ENCODE data around the gene SERINC4. TPM values are rescaled to one million over a fixed set of nuclear protein-coding genes. Genes with fewer than 3 reads are reported as not detected.

The SERINC4 gene
- total and polyA plus RNA-seq, 2 donors (not counting 3 experiments of a cell fraction or from before 2014, with no cell fraction given) = not detected

GRCh38 chr15:43776718-43777266 is 23.2 kb downstream of the SERINC4 start, which contains the start of gene ELL3:
Gene ELL3 (minus strand): TSS chr15:43776966. CDS start chr15:43776901, 65 bp downstream.
- Histone ChIP-seq H3K27me3 (ENCODE audit: control insufficient read depth in 2 of 2, insufficient read depth in 2 of 2, low read length in 2 of 2) (no peaks in the 10 kb centered on the region), H3K9me3 (replicated peaks; ENCODE audit: control insufficient read depth, insufficient read depth, low read length) (no peaks in the 10 kb centered on the region), H4K20me1 (replicated peaks; ENCODE audit: control insufficient read depth, extremely low read depth, insufficient read depth, low read length) (no peaks in the 10 kb centered on the region), H3K4me1 (ENCODE audit: control insufficient read depth, extremely low read depth, insufficient read depth, low read length) (peaks cover 3% of the 10 kb centered on the region), H3K79me2 (ENCODE audit: control insufficient read depth, insufficient read depth, low read length) (no peaks in the 10 kb centered on the region), H3K4me3 (replicated peaks in 1 of 3; ENCODE audit: insufficient read depth in 1 of 3, low read depth in 1 of 3, low read length in 3 of 3) (peak within 1 kb of the TSS; percentile 56 to 76 (median 61)), H3K36me3 (ENCODE audit: control insufficient read depth in 2 of 2, extremely low read depth in 1 of 2, insufficient read depth in 2 of 2, low read length in 2 of 2) (peaks cover 12 to 16% of the 10 kb centered on the region in 2 experiments), H3K4me2 (ENCODE audit: insufficient read depth, low read length) (peak within 1 kb of the TSS; percentile 88), H3K9me1 (replicated peaks; ENCODE audit: control insufficient read depth, extremely low read depth, insufficient read depth, low read length) (no peaks in the 10 kb centered on the region), H3K27ac (ENCODE audit: insufficient read depth, low read depth, low read length) (peak within 1 kb of the TSS; percentile 48), H3K9ac (replicated peaks; ENCODE audit: extremely low read depth, insufficient read depth, low read length) (peak within 1 kb of the TSS; percentile 76), H2AFZ (ENCODE audit: low read depth, low read length) (peak within 1 kb of the TSS; percentile 96)
- dilution Hi-C loops (cut with MboI; ENCODE audit: extremely low pct_ligation_motif_present, low sequenced_read_pairs) = no loop called here
- CTCF ChIA-PET = interaction anchor here (0.6 to 2.8 kb wide), 10 partner anchors 10 to 301 kb away, joined by 3 to 24 read pairs (median 4); partner anchors contain the start of gene SERF2
- intact Hi-C loops (cut with micrococcal nuclease) = loop anchor here (1.0 kb wide), 1 partner anchor 16 kb away; the partner anchor contains the start of gene SERF2
- FAIRE-seq = peak; percentile 88
- POLR2A ChIA-PET = interaction anchor here (0.6 to 1.5 kb wide), 2 partner anchors 24 to 88 kb away, joined by 3 to 4 read pairs; partner anchors contain the start of gene HYPK
- peak; percentile 8 for TF ChIP-seq POLR2A (IDR thresholded peaks at IDR 0.05; ENCODE audit: low read depth, low read length)
- no peak for TF ChIP-seq CTCF (IDR thresholded peaks at IDR 0.05; ENCODE audit: extremely low read depth in 1 of 2, insufficient read depth in 1 of 2, low read depth in 1 of 2, low read length in 2 of 2)
- DNase-seq (ENCODE audit: low read depth, low spot score) = no peak
- BruUV-seq (replicated peaks) = no TSS peak

- no peaks in the 10 kb centered on the region for H3K27me3 ChIP-seq (ENCODE audit: control insufficient read depth in 2 of 2, insufficient read depth in 2 of 2, low read length in 2 of 2)
- ChIA-PET CTCF (interaction anchor here (0.8 to 2.8 kb wide), 8 partner anchors 11 to 265 kb away, joined by 3 to 24 read pairs (median 4); partner anchors contain the start of gene SERF2), POLR2A (interaction anchor here (1.5 kb wide), 1 partner anchor 24 kb away, joined by 4 read pairs; the partner anchor contains the start of gene HYPK)
- H3K9ac ChIP-seq (replicated peaks; ENCODE audit: extremely low read depth, insufficient read depth, low read length) = no peak overlapping the region
- peaks cover 3% of the 10 kb centered on the region for H3K4me1 ChIP-seq (ENCODE audit: control insufficient read depth, extremely low read depth, insufficient read depth, low read length)
- FAIRE-seq = no peak
- no peak for TF ChIP-seq MYC (IDR thresholded peaks at IDR 0.05; ENCODE audit: low read depth, low read length)
- TF ChIP-seq EZH2 (IDR thresholded peaks at IDR 0.05; ENCODE audit: borderline replicate concordance, low read depth, low read length, severe bottlenecking) = no peak
- TF ChIP-seq FOS (IDR thresholded peaks at IDR 0.05; ENCODE audit: borderline replicate concordance, insufficient read depth, low read length) = no peak
- no peak for TF ChIP-seq POLR2AphosphoS5 (IDR thresholded peaks at IDR 0.05; ENCODE audit: insufficient read depth, low read depth, low read length)
- TF ChIP-seq GATA2 (IDR thresholded peaks at IDR 0.05; ENCODE audit: insufficient read depth, insufficient read length, low read depth, low read length) = no peak
- no peak for TF ChIP-seq JUN (IDR thresholded peaks at IDR 0.05; ENCODE audit: borderline replicate concordance, insufficient read depth, insufficient read length, low read depth)
- TF ChIP-seq POLR2A (IDR thresholded peaks at IDR 0.05; ENCODE audit: low read depth, low read length) = no peak
- no peak for TF ChIP-seq CTCF (IDR thresholded peaks at IDR 0.05; ENCODE audit: extremely low read depth in 1 of 2, insufficient read depth in 1 of 2, low read depth in 1 of 2, low read length in 2 of 2)
- no peak for TF ChIP-seq MAX (IDR thresholded peaks at IDR 0.05; ENCODE audit: insufficient read depth, insufficient read length)
- no peak for DNase-seq (ENCODE audit: low read depth, low spot score)
- H3K4me3 ChIP-seq (replicated peaks in 1 of 3; ENCODE audit: insufficient read depth in 1 of 3, low read depth in 1 of 3, low read length in 3 of 3) = peak overlapping the region in 2 of 3 experiments; percentile 29 to 56
- no peaks in the 10 kb centered on the region for H3K79me2 ChIP-seq (ENCODE audit: control insufficient read depth, insufficient read depth, low read length)
- no peaks in the 10 kb centered on the region for H3K9me3 ChIP-seq (replicated peaks; ENCODE audit: control insufficient read depth, insufficient read depth, low read length)
- H3K36me3 ChIP-seq (ENCODE audit: control insufficient read depth in 2 of 2, extremely low read depth in 1 of 2, insufficient read depth in 2 of 2, low read length in 2 of 2) = peaks cover 16 to 19% of the 10 kb centered on the region in 2 experiments
- dilution Hi-C loops (cut with MboI; ENCODE audit: extremely low pct_ligation_motif_present, low sequenced_read_pairs) = no loop called here
- H2AFZ ChIP-seq (ENCODE audit: low read depth, low read length) = peak overlapping the region; percentile 25
- no peaks in the 10 kb centered on the region for H3K9me1 ChIP-seq (replicated peaks; ENCODE audit: control insufficient read depth, extremely low read depth, insufficient read depth, low read length)
- BruUV-seq (replicated peaks) = no TSS peak
- H3K27ac ChIP-seq (ENCODE audit: insufficient read depth, low read depth, low read length) = no peak overlapping the region
- peak overlapping the region; percentile 0 for H3K4me2 ChIP-seq (ENCODE audit: insufficient read depth, low read length)
- intact Hi-C loops (cut with micrococcal nuclease) = no loop called here
- no peaks in the 10 kb centered on the region for H4K20me1 ChIP-seq (replicated peaks; ENCODE audit: control insufficient read depth, extremely low read depth, insufficient read depth, low read length)
These were observed 23.8 kb downstream of the SERINC4 start for GRCh38 chr15:43776101-43776717.

Measured in endothelial cell of umbilical vein (primary cell).